AML-193 (cell line): ENCODE data around the gene ELMO1.

Source experiments
- DNase-seq, 2 experiments: peaks; one replicate each; lab custom pipeline; 2025; lab: John Stamatoyannopoulos, UW

Gene ELMO1

GRCh38 chr7:37344886-37345579, 103.6 kb downstream of the ELMO1 start:
- DNase-seq: no peak

GRCh38 chr7:37342688-37343471, 105.8 kb downstream of the ELMO1 start:
- peak; percentile 92 to 95 for DNase-seq

GRCh38 chr7:37342176-37342687, 106.4 kb downstream of the ELMO1 start:
- DNase-seq: peak; percentile 43 to 55

GRCh38 chr7:37341033-37341630, 107.5 kb downstream of the ELMO1 start:
- DNase-seq: no peak

- no peak for DNase-seq
Observed at GRCh38 chr7:37338966-37339365, 109.7 kb downstream of the ELMO1 start.

- DNase-seq: no peak
Observed at GRCh38 chr7:37337522-37337921, 111.1 kb downstream of the ELMO1 start.

GRCh38 chr7:37336259-37336658, 112.4 kb downstream of the ELMO1 start:
- DNase-seq: no peak

- DNase-seq: no peak
Observed at GRCh38 chr7:37333075-37333474, 115.6 kb downstream of the ELMO1 start.

- DNase-seq: no peak
Observed at GRCh38 chr7:37332243-37333016, 116.2 kb downstream of the ELMO1 start.

GRCh38 chr7:37330775-37331174, 117.9 kb downstream of the ELMO1 start:
- DNase-seq: no peak

GRCh38 chr7:37329940-37330339, 118.7 kb downstream of the ELMO1 start:
- no peak for DNase-seq

GRCh38 chr7:37327288-37327687, 121.4 kb downstream of the ELMO1 start:
- no peak for DNase-seq

- no peak for DNase-seq
Observed at GRCh38 chr7:37323966-37324365, 124.7 kb downstream of the ELMO1 start.

- DNase-seq: no peak
Observed at GRCh38 chr7:37322831-37323230, 125.8 kb downstream of the ELMO1 start.

- DNase-seq: no peak
Observed at GRCh38 chr7:37320848-37321468, 127.7 kb downstream of the ELMO1 start.

- no peak for DNase-seq
Observed at GRCh38 chr7:37320140-37320847, 128.4 kb downstream of the ELMO1 start.

- DNase-seq: peak in 1 of 2 experiments; percentile 18
Observed at GRCh38 chr7:37318541-37318940, 130.1 kb downstream of the ELMO1 start.

- no peak for DNase-seq
Observed at GRCh38 chr7:37315772-37316715, 132.6 kb downstream of the ELMO1 start.

- DNase-seq: no peak
Observed at GRCh38 chr7:37312608-37313007, 136.1 kb downstream of the ELMO1 start.

GRCh38 chr7:37311355-37311754, 137.3 kb downstream of the ELMO1 start:
- no peak for DNase-seq
